Eye (tissue), 1 donor: Measurements from ENCODE around the gene SYNJ2.

Experiments used
- DNase-seq: peaks from one replicate; pipeline ENCODE4 v3.0.0-alpha.2; 2015

The SYNJ2 gene

GRCh38 chr6:158061361-158061708, 79.7 kb downstream of the SYNJ2 start:
- DNase-seq: no peak

DNA sequence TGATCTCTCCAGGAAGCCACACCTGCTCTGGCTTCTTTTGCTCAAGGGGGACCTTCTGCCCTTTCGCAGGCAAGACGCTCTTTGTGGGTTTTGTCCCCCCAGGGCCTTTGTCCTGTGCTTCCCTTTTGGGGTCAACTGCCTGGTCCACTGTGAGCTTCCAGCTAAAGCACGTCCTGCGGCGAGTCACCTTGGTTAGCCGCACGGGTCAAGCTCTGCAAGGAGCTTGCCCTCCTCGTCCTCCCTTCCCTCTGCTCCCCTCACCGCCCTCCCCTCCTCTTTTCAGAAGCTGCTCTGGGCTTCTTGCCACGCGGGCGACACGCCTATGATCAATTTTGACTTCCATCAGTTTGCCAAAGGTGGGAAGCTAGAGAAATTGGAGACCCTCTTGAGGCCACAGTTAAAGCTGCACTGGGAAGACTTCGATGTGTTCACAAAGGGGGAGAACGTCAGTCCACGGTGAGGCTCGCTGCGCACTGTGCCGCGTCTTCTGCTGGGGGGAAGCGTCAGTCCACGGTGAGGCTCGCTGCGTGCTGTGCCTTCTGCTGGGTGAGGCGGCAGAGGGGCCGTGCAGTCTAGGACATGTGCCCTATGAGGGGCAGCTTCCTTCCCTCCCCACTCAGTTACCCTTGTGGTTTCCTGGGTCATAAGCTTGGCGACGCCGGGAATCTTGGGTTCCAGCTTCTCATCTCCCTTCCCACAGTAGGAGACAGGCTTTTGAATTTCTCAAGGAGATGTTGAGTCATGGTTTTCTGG, 80.2 kb downstream of the SYNJ2 start:
- DNase-seq: no peak

DNA sequence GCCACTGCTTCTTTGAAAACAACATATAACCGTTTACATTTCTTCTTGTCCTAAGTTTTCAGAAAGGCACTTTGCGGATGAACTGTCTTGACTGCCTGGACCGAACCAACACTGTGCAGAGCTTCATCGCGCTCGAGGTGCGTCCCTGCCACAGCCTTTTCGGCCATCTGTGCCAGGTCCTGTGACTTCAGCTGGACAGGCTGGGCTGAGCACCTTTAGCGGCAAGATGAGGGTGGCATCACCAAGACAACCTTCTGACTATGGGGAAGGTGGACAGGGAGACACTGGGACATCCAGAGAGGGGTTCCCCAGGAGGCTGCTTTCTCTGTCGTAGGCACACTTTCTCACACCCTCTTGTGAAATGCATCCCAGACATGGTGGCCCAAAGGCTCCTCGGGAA, 82.1 kb downstream of the SYNJ2 start:
- no peak for DNase-seq

- no peak for DNase-seq
Observed at GRCh38 chr6:158064725-158065251, 83.1 kb downstream of the SYNJ2 start.

DNA sequence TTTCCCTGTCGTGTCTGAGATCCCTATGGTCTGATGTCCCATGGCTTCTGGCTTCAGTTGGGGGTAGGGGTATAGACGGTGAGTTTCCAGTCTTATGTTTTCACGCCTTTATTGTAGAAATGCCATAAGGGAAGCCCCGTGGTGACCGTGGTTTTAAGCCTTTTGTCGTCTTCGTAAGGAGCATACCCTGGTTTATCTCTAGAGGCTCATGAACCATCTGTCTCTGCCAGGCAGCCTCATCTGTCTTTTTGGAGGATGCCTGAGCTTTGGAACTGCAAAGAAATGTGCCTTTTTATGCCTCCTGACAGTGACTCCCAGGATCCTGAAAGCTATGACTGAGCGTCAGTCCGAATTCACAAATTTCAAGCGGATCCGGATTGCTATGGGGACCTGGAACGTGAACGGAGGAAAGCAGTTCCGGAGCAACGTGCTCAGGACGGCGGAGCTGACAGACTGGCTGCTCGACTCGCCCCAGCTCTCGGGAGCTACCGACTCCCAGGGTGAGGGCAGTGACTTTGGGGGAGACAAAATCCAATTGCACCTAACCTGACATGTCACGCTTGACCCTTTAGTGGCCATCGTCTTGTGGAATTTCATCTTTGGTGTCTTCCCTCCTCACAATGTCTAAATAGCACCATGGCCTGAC, 84.6 kb downstream of the SYNJ2 start:
- DNase-seq: no peak

DNA sequence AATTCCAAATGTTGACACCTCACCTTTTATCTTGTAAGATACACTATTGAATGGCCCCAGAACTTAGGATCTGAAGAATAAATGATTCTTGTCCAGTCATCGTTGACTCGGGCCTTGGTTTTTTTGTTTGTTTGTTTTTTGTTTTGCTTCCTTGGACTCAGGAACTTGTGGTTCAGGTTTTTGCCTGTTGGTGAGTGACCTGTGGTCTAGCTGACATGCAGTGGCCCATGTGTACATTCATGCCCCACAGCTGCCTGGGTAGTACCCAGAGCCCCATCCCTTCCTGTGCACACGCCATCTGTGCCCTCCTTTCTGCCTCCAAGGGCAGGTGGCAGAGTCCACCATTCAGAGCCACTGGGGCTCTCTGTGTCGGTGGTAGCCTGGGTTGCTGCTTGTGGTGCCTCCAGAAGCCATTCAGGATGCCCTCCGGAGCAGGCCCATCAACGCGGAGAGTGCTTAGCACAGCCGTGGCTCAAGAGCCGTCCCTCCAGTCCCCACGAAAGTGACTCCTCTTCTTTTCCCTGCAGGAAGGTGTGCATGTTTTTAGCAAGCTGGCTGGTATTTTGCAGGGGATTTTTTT, 85.9 kb downstream of the SYNJ2 start:
- DNase-seq: no peak

DNA sequence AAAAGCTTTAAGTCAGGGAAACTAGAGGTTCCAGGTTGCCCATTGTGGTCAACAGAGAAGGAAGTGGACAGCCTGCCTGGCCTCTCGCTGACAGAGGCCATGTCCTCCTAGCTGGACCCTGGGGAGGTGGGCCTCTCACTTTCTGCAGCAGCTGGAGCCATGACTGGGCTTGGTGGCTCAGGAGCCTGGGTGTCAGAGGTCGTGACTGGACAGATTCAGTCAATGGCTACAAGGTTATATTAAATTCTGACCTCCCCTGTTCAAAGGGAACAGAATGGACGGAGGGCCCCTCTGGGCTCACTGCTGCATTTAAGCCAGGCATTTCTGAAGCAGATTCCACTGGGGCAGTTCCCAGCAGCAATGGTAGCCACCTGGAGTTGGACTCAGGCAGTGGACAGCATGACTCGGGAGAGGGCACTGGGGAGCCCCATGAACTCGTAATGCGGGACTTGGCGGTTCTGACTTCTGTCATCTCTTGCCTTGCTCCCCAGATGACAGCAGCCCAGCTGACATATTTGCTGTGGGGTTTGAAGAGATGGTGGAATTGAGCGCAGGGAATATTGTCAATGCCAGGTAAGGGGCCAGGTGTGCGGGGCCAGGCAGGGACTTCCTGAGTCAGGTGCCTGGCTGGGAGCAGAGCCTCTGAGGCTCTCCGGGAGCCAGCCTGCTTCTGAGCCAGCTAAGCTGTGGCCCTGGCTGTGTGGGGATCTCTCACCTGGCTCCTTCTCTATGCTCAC, 86.7 kb downstream of the SYNJ2 start:
- DNase-seq: no peak

GRCh38 chr6:158068893-158069799, 87.5 kb downstream of the SYNJ2 start:
- no peak for DNase-seq

GRCh38 chr6:158069800-158070195, 88.1 kb downstream of the SYNJ2 start:
- no peak for DNase-seq

- no peak for DNase-seq
Observed at GRCh38 chr6:158070513-158070912, 88.8 kb downstream of the SYNJ2 start.

GRCh38 chr6:158071121-158072082, 89.7 kb downstream of the SYNJ2 start:
- DNase-seq: no peak

DNA sequence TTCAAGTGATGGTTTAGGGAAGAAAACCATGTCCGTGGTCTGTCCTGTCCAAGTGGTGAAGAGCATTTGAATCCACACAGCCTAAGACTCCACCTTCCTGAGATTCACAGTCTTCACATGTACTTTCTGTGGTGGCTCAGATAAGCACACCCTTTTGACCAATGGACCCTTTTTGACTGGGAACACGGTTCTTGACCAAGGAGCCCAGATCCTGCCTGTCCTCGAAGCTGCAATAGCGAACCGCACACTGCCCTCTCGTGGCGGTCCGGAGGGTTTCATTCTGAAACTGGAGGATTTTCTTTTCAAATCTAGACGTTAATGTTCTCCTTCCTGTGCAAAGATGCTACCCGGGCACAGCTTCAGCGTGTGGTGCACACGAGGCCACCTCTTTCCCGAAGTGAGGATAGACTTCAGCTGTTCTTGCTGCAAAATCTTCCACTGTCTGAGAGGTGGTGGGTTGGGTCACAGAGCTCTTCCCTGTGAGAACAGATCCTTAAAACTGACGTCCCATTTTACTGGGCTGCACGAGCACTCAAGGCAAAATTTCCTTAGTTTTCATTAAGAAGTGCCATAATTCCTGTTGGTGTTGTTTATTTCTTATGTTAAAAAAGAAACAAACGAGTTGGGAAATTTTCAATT, 90.5 kb downstream of the SYNJ2 start:
- peak; percentile 83 for DNase-seq

GRCh38 chr6:158073776-158074175, 92.1 kb downstream of the SYNJ2 start:
- no peak for DNase-seq

GRCh38 chr6:158076548-158076947, 94.9 kb downstream of the SYNJ2 start:
- DNase-seq: no peak

DNA sequence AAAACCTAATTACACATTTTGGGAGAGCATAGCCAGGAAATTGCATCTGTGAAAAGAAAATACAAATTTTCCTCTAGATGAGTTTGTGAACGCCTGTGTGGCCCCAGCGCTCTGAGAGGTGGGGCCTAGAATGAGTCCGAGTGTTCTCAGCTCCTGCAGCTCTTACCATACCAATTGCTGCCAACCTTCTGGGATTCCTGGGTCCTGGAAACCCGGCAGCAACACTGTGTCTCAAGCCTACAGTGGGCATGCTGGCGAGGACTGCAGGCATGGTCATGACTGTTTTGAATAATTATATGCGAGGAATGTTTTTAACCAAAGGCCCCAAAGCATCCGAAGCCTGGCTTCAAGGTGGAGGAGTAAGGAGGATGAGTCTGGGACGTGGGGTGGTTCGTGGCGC, 96.0 kb downstream of the SYNJ2 start:
- no peak for DNase-seq

DNA sequence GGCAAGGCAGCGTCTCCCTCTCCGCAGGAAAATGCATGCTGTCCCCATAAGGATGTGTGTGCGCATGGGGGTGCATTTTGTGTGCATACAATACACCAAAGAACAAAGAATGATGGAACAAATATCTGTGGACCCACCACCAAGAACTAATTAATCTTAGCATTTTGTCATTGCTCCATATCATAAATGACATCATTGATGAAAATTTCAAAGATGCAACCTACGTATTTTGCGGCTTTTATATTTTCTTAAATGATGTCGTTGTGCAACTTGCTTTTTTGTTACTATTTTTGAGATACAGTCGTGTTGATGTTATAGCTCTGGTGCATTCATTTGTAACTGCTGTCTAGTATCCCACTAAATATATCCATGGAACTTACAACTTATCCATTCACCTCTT, 96.7 kb downstream of the SYNJ2 start:
- DNase-seq: no peak

DNA sequence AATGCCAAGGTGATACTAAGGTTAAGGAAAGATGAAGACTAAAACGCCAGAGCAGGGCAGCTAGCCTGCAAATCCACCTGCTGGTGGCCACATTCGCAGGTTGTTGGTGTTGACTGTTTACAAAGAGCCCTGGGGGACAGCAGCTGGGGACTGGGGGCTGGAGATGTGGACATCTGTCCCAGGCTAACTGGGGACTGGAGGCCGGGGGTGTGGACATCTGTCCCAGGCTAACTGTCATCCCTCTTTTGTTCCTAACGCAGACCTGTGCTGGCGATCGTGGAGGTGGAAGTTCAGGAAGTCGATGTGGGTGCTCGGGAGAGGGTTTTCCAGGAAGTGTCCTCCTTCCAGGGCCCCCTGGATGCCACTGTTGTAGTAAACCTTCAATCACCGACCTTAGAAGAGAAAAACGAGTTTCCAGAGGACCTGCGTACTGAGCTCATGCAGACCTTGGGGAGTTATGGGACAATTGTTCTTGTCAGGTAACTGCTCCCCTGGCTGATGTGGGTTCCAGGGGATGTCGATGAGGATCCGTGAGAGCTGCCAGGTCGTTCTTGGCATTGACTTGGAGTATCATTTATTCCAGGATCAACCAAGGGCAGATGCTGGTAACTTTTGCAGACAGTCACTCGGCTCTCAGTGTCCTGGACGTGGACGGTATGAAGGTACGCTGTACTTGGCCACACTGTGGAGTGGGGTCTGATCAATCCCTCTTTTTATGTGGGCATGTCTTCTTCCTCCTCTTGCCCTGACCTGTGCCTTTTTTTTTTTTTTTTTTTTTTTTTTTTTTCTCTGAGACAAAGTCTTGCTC, 99.4 kb downstream of the SYNJ2 start:
- DNase-seq: no peak

DNA sequence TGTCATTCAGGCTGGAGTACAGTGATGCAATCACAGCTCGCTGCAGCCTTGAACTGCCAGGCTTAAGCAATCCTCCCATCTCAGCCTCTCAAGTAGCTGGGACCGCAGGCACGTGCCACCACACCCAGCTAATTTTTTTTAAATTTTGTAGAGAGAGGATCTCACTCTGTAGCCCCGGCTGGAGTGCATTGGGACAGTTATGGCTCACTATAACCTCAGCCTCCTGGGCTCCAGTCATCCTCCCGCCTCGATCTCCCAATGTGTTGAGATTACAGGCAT, 99.9 kb downstream of the SYNJ2 start:
- no peak for DNase-seq

GRCh38 chr6:158083455-158084325, 102.0 kb downstream of the SYNJ2 start:
- DNase-seq: no peak
